Keratinocyte (primary cell): ENCODE results near the gene PCDHGA6. TPM values are rescaled to one million over a fixed set of nuclear protein-coding genes. Genes with fewer than 3 reads are reported as not detected.
A peak's percentile ranks its signal among the peaks of the same experiment; 100 is the strongest.
"Not testable (repeated sequence)": the region's sequence is repeated elsewhere in the genome, so short reads cannot be mapped to it uniquely, and the experiment has no call there.

Experiments used
- DNase-seq: peaks from one replicate; pipeline ENCODE4 v3.0.0-alpha.2; 2011; ENCODE audit warnings: low read depth, missing footprints, low spot score
- FAIRE-seq: peaks from 2 replicates; lab custom pipeline; 2011; peaks lifted over from hg19 to GRCh38; lab: Jason Lieb, UNC
- H2AFZ ChIP-seq: 2 replicates; pipeline ENCODE4 v1.6.0; 2012; ENCODE audit warnings: low read length, control low read depth, inconsistent platforms; ENCODE audit not compliant: control insufficient read depth
- H3K27ac ChIP-seq: 2 replicates; pipeline ENCODE4 v1.5.1; 2011; ENCODE audit warnings: low read length; ENCODE audit not compliant: control insufficient read depth, insufficient read depth
- H3K27me3 ChIP-seq: 3 replicates; pipeline ENCODE4 v1.6.0; 2011; ENCODE audit warnings: low read length; ENCODE audit not compliant: control insufficient read depth, insufficient read depth; ENCODE audit errors: extremely low read depth
- H3K36me3 ChIP-seq, 2 experiments: 2 replicates in 1 of 2; 3 replicates in 1 of 2; pipeline ENCODE4 v1.5.1; 2011; ENCODE audit warnings: low read length in 2 of 2, mild to moderate bottlenecking in 1 of 2; ENCODE audit not compliant: control insufficient read depth in 2 of 2, insufficient read depth in 2 of 2; ENCODE audit errors: extremely low read depth in 1 of 2
- H3K4me1 ChIP-seq: 3 replicates; pipeline ENCODE4 v1.5.1; 2011; ENCODE audit warnings: low read length; ENCODE audit not compliant: control insufficient read depth, insufficient read depth; ENCODE audit errors: extremely low read depth
- H3K4me2 ChIP-seq: 3 replicates; pipeline ENCODE4 v1.6.0; 2011; ENCODE audit warnings: low read depth, low read length; ENCODE audit not compliant: control insufficient read depth, insufficient read depth; ENCODE audit errors: extremely low read depth
- H3K4me3 ChIP-seq, 3 experiments: fragments of 200-600 bp in 1 of 3; sonication (generic) in 1 of 3; 2 replicates in 2 of 3; 3 replicates in 1 of 3; pipeline ENCODE4 v1.5.1; 2011 to 2016; ENCODE audit warnings: low read length in 3 of 3, mild to moderate bottlenecking in 3 of 3, control low read depth in 2 of 3, inconsistent platforms in 1 of 3, low read depth in 1 of 3, mixed read lengths in 1 of 3, mixed run types in 1 of 3, moderate library complexity in 1 of 3; ENCODE audit not compliant: control insufficient read depth in 2 of 3, insufficient read depth in 2 of 3; ENCODE audit errors: extremely low read depth in 1 of 3
- H3K79me2 ChIP-seq: 2 replicates; pipeline ENCODE4 v1.6.0; 2012; ENCODE audit warnings: low read length; ENCODE audit not compliant: control insufficient read depth, insufficient read depth
- H3K9ac ChIP-seq: 3 replicates; pipeline ENCODE4 v1.6.0; 2011; ENCODE audit warnings: low read length; ENCODE audit not compliant: control insufficient read depth, insufficient read depth; ENCODE audit errors: extremely low read depth
- H3K9me1 ChIP-seq: 3 replicates; pipeline ENCODE4 v1.6.0; 2011; ENCODE audit warnings: low read length; ENCODE audit not compliant: control insufficient read depth, insufficient read depth; ENCODE audit errors: extremely low read depth
- H3K9me3 ChIP-seq: 2 replicates; pipeline ENCODE4 v1.5.1; 2012; ENCODE audit warnings: low read depth, low read length; ENCODE audit not compliant: control insufficient read depth
- H4K20me1 ChIP-seq: 3 replicates; pipeline ENCODE4 v1.6.0; 2011; ENCODE audit warnings: low read length; ENCODE audit not compliant: control insufficient read depth, insufficient read depth; ENCODE audit errors: extremely low read depth
- EZH2 ChIP-seq: IDR thresholded peaks from one replicate; pipeline ENCODE4 v1.6.1; 2012; ENCODE audit warnings: inconsistent platforms, mild to moderate bottlenecking, low read length, moderate library complexity
- dilution Hi-C: fragments of 300-500 bp; cut with MboI; formaldehyde crosslinking; loops from one replicate; pipeline ENCODE4 v1.7.0; 2020; ENCODE audit warnings: low sequenced_read_pairs; ENCODE audit not compliant: extremely low pct_ligation_motif_present
- polyA plus RNA-seq, 5 experiments: library from polyadenylated mRNA; depleted of rRNA in 3 of 5; stranded (reverse) in 3 of 5; stranded (forward) in 1 of 5; unstranded in 1 of 5; fragments of >200 nt; gene quantifications; 1 replicate in 1 of 5; 2 replicates in 3 of 5; 3 replicates in 1 of 5; pipeline versions ENCODE4 v1.2.1 to v1.2.3, GENCODE V29; 2011 to 2012; ENCODE audit warnings: missing spikeins in 2 of 5, low read depth in 1 of 5, low replicate concordance in 1 of 5
- TF ChIP-seq, protein P1 (sequence below), 3 experiments: IDR thresholded peaks in 1 of 3; conservative IDR thresholded peaks in 1 of 3; optimal IDR thresholded peaks in 1 of 3; 2 replicates in 2 of 3; 3 replicates in 1 of 3; pipeline versions ENCODE3 to v1.5.1; 2011; ENCODE audit warnings: low read length in 3 of 3, mild to moderate bottlenecking in 3 of 3, moderate library complexity in 2 of 3, control low read depth in 1 of 3, inconsistent platforms in 1 of 3; ENCODE audit not compliant: insufficient read depth in 2 of 3; ENCODE audit errors: extremely low read depth in 1 of 3

PCDHGA6 gene
- polyA plus RNA-seq, 1 donor (not counting 4 experiments of a cell fraction or from before 2014, with no cell fraction given): 0.16 TPM

DNA sequence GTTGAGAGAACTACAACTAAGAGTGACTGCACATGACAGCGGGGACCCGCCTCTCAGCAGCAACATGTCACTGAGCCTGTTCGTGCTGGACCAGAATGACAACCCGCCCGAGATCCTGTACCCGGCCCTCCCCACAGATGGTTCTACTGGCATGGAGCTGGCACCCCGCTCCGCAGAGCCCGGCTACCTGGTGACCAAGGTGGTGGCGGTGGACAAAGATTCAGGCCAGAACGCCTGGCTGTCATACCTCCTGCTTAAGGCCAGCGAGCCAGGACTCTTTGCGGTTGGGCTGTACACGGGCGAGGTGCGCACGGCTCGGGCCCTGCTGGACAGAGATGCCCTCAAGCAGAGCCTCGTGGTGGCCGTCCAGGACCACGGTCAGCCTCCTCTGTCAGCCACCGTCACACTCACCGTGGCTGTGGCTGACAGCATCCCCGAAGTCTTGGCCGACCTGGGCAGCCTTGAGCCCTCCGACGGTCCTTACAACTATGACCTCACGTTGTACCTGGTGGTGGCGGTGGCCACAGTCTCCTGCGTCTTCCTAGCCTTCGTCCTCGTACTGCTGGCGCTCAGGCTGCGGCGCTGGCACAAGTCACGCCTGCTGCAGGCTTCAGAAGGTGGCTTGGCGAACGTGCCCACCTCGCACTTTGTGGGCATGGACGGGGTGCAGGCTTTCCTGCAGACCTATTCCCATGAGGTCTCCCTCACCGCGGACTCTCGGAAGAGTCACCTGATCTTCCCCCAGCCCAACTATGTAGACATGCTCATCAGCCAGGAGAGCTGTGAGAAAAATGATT lies 11.0 kb downstream of the PCDHGA6 start:
- FAIRE-seq: no peak
- H3K9me3 ChIP-seq: peaks cover 12% of the 10 kb centered on the region
- H3K4me2 ChIP-seq: no peak overlapping the region

DNA sequence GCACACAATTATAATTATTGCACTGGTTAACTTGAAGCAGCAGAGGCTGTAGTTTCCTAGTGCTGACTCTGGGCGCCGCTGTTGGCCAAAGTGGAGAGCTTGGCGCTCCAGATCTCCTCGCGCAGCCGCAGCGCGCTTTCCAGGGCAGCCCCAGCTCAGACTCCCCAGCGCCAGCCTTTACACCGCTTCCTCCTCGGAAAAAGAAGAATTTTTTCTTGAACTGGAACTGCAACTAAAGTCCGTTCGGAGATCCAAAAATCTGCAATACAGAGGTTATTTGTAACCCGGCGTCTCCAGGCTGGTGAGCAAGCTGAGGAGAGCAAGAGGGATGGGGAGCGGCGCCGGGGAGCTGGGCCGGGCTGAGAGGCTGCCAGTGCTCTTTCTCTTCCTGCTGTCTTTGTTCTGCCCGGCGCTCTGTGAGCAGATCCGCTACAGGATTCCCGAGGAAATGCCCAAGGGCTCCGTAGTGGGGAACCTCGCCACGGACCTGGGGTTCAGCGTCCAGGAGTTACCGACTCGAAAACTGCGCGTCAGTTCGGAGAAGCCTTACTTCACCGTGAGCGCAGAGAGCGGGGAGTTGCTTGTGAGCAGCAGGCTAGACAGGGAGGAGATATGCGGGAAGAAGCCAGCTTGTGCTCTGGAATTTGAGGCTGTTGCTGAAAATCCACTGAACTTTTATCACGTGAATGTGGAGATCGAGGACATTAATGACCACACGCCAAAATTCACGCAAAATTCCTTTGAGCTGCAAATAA lies 14.0 kb downstream of the PCDHGA6 start, which contains the start of gene PCDHGB4:
PCDHGB4 (plus strand) TSS at position 142 of the 755 bp plus-strand sequence; CDS start at position 329, 187 bp downstream.
- H2AFZ ChIP-seq, H3K79me2 ChIP-seq, H4K20me1 ChIP-seq, H3K9me1 ChIP-seq, H3K9ac ChIP-seq, H3K27me3 ChIP-seq, H3K36me3 ChIP-seq, DNase-seq, H3K4me2 ChIP-seq, dilution Hi-C loops, H3K4me1 ChIP-seq, H3K27ac ChIP-seq: not testable (repeated sequence)
- H3K4me3 ChIP-seq: peak within 1 kb of the TSS in 2 of 3 experiments; percentile 23 to 34
- TF ChIP-seq, protein P1, sequence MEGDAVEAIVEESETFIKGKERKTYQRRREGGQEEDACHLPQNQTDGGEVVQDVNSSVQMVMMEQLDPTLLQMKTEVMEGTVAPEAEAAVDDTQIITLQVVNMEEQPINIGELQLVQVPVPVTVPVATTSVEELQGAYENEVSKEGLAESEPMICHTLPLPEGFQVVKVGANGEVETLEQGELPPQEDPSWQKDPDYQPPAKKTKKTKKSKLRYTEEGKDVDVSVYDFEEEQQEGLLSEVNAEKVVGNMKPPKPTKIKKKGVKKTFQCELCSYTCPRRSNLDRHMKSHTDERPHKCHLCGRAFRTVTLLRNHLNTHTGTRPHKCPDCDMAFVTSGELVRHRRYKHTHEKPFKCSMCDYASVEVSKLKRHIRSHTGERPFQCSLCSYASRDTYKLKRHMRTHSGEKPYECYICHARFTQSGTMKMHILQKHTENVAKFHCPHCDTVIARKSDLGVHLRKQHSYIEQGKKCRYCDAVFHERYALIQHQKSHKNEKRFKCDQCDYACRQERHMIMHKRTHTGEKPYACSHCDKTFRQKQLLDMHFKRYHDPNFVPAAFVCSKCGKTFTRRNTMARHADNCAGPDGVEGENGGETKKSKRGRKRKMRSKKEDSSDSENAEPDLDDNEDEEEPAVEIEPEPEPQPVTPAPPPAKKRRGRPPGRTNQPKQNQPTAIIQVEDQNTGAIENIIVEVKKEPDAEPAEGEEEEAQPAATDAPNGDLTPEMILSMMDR (optimal IDR thresholded peaks at IDR 0.05 in 1 of 3, IDR thresholded peaks at IDR 0.05 in 1 of 3, conservative IDR thresholded peaks at IDR 0.05 in 1 of 3; ENCODE audit: extremely low read depth in 1 of 3, insufficient read depth in 2 of 3, low read length in 3 of 3): peak in 2 of 3 experiments; percentile 47 to 64
- peak; percentile 34 for FAIRE-seq
- H3K9me3 ChIP-seq: peaks cover 19% of the 10 kb centered on the region

More for the DNA sequence above, 11.0 kb downstream of the PCDHGA6 start:
- Histone ChIP-seq H3K9me1 (no peaks in the 10 kb centered on the region), H3K4me1 (no peaks in the 10 kb centered on the region), H4K20me1 (no peaks in the 10 kb centered on the region), H3K9ac (no peak overlapping the region), H3K4me3 (no peak overlapping the region), H3K27ac (no peak overlapping the region), H3K79me2 (no peaks in the 10 kb centered on the region), H3K36me3 (no peaks in the 10 kb centered on the region), H2AFZ (no peak overlapping the region), H3K27me3 (peaks cover 8% of the 10 kb centered on the region)
- DNase-seq: no peak
- TF ChIP-seq, protein P1 (optimal IDR thresholded peaks at IDR 0.05 in 1 of 3, IDR thresholded peaks at IDR 0.05 in 1 of 3, conservative IDR thresholded peaks at IDR 0.05 in 1 of 3; ENCODE audit: extremely low read depth in 1 of 3, insufficient read depth in 2 of 3, low read length in 3 of 3): no peak
- no peak for TF ChIP-seq EZH2
- dilution Hi-C loops: no loop called here
